Measurements from ENCODE around the gene GRK5. TPM values are rescaled to one million over a fixed set of nuclear protein-coding genes. Genes with fewer than 3 reads are reported as not detected.

Gene GRK5
- total and polyA plus RNA-seq, 9 of the 15 experiments (the other 6 are each of a cell fraction or from before 2014, with no cell fraction given): 0.46 to 0.83 (median 0.67) TPM; not detected in 2

DNA sequence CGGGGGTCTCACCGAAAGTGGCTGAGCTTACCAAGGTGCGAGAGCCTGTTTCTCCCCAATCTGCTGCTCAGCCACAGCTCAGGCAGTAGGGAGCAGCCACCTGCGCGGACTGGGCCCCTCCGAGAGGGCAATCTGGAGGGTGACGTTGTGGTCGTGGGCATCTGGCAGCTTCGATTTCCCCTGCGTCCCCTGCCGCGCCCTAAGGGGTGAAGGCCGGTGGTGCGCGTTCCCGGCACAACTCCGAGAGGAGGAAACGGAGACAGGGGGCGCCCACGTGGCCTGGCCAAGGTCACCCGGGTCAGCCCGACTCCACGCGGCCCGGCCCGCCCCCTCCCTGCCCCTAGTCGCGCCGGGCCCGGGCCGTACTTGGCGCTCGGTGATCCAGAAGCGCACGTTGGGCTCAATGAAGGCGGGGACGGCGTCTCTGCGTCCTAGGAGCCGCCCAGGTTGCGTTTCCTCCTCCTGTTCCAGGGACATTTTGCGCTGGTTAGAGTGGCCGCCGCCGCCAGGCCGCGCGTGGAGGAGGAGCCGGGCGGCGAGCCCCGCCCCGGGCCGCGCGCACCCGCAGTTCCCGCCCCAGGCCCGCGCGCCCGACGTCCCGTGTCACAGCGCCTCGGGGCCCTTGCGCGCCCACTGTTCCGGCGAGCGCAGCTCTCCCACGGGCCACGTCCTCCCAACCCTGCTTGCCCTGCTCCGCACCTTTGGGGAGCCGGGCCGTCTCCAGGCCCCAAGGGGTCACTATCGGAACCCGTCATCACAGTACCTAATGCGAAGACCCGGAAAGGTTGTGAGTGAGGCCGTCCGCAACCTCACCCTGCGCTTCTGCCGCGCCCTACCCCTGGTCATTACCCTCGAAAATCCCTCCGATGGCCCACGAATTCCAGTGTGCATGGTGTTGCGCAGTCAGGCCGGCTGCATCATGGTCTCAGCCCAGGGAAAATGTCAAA, 41.9 kb upstream of the GRK5 start, which contains the start of gene SFXN4 (continued):
- peak in 1 of 3 experiments; percentile 22 for TF ChIP-seq YY1 (IDR thresholded peaks at IDR 0.05; ENCODE audit: borderline replicate concordance in 1 of 3, control insufficient read depth in 1 of 3, extremely low read depth in 1 of 3, insufficient read depth in 3 of 3, insufficient read length in 1 of 3, insufficient replicate concordance in 2 of 3, low read depth in 1 of 3, low read length in 2 of 3)
- peak; percentile 68; the same call in 1 of the 2 replicates for TF ChIP-seq KLF13 (tag; IDR thresholded peaks at IDR 0.05; ENCODE audit: borderline replicate concordance, low read depth)
- TF ChIP-seq, protein P1, sequence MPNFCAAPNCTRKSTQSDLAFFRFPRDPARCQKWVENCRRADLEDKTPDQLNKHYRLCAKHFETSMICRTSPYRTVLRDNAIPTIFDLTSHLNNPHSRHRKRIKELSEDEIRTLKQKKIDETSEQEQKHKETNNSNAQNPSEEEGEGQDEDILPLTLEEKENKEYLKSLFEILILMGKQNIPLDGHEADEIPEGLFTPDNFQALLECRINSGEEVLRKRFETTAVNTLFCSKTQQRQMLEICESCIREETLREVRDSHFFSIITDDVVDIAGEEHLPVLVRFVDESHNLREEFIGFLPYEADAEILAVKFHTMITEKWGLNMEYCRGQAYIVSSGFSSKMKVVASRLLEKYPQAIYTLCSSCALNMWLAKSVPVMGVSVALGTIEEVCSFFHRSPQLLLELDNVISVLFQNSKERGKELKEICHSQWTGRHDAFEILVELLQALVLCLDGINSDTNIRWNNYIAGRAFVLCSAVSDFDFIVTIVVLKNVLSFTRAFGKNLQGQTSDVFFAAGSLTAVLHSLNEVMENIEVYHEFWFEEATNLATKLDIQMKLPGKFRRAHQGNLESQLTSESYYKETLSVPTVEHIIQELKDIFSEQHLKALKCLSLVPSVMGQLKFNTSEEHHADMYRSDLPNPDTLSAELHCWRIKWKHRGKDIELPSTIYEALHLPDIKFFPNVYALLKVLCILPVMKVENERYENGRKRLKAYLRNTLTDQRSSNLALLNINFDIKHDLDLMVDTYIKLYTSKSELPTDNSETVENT (CRISPR knock-in tag; IDR thresholded peaks at IDR 0.05): 0 out of 2 replicates have a peak, but pooled peaks have one; percentile 1
- TF ChIP-seq ZBTB1 (CRISPR knock-in tag; IDR thresholded peaks at IDR 0.05; ENCODE audit: borderline replicate concordance, low read depth): 0 out of 2 replicates have a peak, but pooled peaks have one; percentile 23
- peak in 1 of 2 experiments; percentile 60 for TF ChIP-seq MAZ (CRISPR knock-in tag; conservative IDR thresholded peaks at IDR 0.05 in 1 of 2, IDR thresholded peaks at IDR 0.05 in 1 of 2)
- TF ChIP-seq, protein P2, sequence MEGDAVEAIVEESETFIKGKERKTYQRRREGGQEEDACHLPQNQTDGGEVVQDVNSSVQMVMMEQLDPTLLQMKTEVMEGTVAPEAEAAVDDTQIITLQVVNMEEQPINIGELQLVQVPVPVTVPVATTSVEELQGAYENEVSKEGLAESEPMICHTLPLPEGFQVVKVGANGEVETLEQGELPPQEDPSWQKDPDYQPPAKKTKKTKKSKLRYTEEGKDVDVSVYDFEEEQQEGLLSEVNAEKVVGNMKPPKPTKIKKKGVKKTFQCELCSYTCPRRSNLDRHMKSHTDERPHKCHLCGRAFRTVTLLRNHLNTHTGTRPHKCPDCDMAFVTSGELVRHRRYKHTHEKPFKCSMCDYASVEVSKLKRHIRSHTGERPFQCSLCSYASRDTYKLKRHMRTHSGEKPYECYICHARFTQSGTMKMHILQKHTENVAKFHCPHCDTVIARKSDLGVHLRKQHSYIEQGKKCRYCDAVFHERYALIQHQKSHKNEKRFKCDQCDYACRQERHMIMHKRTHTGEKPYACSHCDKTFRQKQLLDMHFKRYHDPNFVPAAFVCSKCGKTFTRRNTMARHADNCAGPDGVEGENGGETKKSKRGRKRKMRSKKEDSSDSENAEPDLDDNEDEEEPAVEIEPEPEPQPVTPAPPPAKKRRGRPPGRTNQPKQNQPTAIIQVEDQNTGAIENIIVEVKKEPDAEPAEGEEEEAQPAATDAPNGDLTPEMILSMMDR (IDR thresholded peaks at IDR 0.05 in 2 of 3, conservative IDR thresholded peaks at IDR 0.05 in 1 of 3; ENCODE audit: insufficient read depth in 2 of 3, low read depth in 1 of 3, low read length in 3 of 3): peak in 2 of 3 experiments; percentile 2 to 3; a peak in 1 of 6 replicates
- peak; percentile 84 for TF ChIP-seq USF2 (CRISPR knock-in tag; IDR thresholded peaks at IDR 0.05)
- TF ChIP-seq MBD2 (IDR thresholded peaks at IDR 0.05; ENCODE audit: borderline replicate concordance, low read depth): peak; percentile 31; the same call in 1 of the 2 replicates
- TF ChIP-seq ILF3 (IDR thresholded peaks at IDR 0.05; ENCODE audit: borderline replicate concordance): no peak
- TF ChIP-seq, protein P3, sequence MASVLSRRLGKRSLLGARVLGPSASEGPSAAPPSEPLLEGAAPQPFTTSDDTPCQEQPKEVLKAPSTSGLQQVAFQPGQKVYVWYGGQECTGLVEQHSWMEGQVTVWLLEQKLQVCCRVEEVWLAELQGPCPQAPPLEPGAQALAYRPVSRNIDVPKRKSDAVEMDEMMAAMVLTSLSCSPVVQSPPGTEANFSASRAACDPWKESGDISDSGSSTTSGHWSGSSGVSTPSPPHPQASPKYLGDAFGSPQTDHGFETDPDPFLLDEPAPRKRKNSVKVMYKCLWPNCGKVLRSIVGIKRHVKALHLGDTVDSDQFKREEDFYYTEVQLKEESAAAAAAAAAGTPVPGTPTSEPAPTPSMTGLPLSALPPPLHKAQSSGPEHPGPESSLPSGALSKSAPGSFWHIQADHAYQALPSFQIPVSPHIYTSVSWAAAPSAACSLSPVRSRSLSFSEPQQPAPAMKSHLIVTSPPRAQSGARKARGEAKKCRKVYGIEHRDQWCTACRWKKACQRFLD (CRISPR knock-in tag; IDR thresholded peaks at IDR 0.05): peak; percentile 88
- TF ChIP-seq RB1 (IDR thresholded peaks at IDR 0.05; ENCODE audit: low read depth): peak; percentile 81
- peak; percentile 67 for TF ChIP-seq L3MBTL2 (IDR thresholded peaks at IDR 0.05)
- TF ChIP-seq POLR2B (IDR thresholded peaks at IDR 0.05; ENCODE audit: low read depth, partially characterized antibody): peak; percentile 54
- no peak for TF ChIP-seq ZNF695 (CRISPR knock-in tag; IDR thresholded peaks at IDR 0.05)

All from K562 (cell line).